DMS 273 treated with DMSO at 0.1 percent for 48 hours (cell line): ENCODE results near the gene TMUB2.
A peak's percentile ranks its signal among the peaks of the same experiment; 100 is the strongest.

Source experiments
- DNase-seq: peaks from one replicate; lab custom pipeline; 2025; lab: John Stamatoyannopoulos, UW

The TMUB2 gene

GRCh38 chr17:44203731-44204440 lies 17.1 kb downstream of the TMUB2 start:
- DNase-seq, result peak; percentile 27

- DNase-seq, result no peak
These were observed 17.7 kb downstream of the TMUB2 start for GRCh38 chr17:44204441-44204882.

DNA sequence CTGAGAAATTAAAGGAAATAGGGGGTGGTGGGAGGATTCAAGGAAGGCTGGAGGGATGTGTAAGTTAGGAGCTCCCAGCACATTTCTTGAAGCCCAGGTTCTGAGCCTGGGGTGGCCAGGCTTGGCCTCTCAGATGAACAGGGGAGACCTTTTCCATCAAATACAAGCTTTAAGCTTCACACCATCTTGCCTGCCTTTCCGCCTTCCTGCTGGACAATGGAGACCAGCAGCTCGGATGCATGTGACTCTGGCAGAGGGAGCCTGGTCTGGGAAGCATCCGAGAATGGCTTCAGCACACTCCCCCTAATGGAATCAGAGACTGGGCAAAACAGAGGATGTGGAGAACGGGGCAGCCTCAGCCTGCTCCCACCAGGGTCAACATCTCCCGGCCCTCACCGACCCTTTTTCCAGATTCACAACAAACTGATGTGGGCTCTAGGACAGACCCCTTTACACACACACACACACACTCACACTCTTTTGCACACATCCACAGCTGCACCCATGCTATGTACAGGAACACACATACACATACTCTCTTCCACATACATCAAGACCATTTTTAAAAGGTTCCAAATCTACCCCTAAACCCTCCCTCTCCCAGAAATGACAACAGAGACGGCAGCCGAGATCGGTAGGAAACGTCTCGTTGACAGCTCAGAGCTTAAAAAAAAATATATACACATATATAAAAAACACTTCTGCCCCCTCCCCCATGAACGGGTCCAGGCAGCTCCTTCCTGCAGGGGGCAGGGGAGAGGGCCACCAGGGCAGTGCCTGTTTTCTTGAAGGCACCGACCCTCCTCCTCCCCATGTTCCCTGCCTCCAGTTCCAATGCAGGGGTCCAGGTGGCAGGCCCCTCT lies 19.4 kb downstream of the TMUB2 start:
- no peak for DNase-seq

DNA sequence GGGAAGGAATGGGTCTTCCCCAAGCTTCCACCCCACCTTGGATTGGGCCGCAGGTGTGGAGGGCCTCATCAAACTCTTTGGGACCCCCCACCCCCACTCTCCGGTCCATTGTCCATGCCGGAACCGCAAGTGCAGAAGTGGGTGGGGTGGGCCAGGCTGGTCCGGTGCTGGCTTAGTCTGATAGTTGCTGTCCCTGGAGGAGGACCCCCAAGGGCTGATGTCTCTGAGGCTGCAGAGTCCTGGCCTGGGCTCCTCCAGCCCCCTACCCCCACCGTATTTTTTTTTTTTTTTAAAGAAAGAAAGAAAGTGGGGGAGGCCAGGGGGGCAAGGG lies 20.0 kb downstream of the TMUB2 start:
- DNase-seq, result no peak

- no peak for DNase-seq
These were observed 20.5 kb downstream of the TMUB2 start for GRCh38 chr17:44207319-44207718.

DNA sequence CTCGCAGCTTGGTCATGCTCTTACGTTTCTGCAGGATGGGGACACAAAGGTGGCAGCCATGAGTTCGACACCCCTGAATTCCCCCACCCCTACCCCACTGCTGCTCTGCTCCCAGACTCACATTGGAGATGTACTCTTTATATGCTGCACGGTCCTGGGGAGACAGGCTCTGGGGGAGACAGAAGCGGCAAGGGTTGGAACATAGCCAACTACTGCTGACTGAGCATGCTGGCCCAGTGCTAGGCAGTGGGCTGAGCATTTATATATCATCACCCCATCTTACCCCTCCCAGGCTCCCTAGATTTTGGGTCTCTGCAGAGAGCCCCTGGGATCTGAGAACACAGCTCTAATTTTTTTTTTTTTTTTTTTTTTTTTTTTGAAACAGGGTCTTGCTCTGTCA lies 21.0 kb downstream of the TMUB2 start:
- no peak for DNase-seq

DNA sequence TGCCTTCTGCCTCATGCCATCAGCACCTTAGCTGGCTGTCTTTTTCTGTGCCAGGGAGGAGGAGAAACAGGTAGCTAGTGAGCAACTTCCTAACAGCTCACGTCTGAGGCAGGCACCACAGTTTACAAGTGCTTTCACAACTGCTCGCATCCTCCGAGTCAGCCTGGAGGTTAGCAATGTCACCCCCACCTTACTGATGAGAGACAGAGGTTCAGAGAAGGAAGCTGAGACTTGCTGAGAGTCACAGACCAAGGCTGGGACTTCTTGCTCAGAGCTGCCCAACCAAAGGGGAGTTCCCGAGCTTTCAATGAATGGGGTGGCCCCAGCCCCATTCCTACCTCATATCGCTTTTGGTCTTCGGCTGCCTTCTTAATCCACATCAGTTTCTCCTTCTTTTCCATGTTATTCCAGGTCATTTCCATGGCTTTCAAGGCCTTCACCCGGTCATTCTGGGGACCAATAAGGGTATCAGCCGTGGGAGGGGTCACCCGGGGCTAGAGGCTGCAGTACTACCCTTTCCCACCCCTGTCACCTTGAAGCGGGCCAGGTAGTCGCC lies 23.1 kb downstream of the TMUB2 start:
- no peak for DNase-seq

- DNase-seq, result peak; percentile 75
These were observed 23.8 kb downstream of the TMUB2 start for GRCh38 chr17:44210342-44211192.

GRCh38 chr17:44211281-44212265 lies 24.8 kb downstream of the TMUB2 start:
- DNase-seq, result no peak

DNA sequence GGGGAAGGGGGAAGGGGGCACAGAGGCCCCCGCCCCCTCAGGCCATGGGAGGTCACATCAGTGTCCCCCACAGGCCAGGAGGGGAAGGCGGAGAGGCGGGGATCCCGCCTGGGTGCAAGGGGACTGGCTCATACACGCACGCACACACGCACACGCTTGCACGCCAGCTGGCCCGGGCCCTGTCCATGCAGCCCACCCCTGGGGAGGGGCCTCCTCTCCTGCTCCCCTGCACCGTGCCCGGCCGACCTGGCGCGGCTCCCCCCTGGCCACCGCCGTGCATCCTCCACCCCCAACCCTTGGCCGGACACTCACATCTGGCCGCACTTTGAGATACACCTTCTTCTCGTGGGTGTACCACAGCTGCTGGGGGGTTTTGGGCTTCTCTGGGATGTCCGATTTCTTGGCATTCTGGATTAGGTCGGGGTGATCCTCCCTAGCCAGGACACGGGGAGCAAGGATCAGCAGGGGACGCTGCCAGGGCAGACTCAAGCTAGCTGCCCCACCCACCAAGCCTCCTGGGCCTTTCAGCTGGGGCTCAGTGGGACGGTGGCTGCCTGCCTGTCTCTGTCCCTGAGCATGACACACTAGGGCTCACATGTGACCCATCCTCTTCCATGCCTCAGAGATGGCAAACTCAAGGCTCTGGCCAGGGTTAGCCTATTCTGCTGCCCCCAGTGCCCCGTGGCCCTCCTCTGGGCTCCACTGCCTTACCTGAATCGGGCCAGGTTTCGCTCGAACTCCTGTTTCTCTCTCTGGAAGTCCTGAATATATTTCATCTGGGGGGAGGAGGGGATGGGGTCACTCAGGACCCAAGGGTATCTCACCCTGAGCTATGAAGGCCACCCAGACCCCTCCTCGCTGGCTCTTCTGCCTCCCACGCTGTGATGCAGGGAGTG lies 26.0 kb downstream of the TMUB2 start:
- peak; percentile 18 for DNase-seq

- DNase-seq, result no peak
These were observed 26.8 kb downstream of the TMUB2 start for GRCh38 chr17:44213403-44214229.

DNA sequence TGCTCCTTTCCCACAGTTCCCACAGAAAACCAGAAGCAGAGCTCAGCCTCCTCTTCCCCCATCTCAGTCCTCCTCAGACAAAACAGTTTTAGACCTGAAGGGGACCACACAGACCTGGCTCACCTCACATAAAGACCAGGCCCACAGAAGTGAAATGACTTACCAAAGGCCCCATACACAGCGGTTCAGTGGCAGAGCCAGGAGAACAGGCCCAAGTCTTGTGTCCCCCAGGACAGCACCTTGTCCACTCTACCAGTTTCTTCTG lies 27.4 kb downstream of the TMUB2 start:
- no peak for DNase-seq

DNA sequence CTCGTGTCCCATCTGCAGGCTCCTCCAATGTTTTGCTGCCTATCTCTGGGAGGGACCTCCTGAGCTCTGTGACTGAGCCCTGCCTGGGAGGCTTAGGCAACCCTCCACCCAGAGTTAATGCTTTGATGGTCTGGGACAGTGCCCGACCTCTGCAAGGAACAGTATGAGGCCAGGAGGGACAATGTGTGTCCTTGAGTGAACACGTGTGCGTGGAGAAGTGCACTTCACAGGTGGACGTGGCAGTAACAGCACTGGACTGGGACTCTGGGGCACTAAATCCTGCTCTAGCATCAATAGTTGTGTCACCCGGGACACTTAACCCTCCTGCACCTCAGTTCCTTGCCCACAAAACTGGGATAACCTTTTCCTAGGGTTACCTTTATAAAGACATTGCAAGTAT lies 28.1 kb downstream of the TMUB2 start:
- no peak for DNase-seq

GRCh38 chr17:44216173-44216572 lies 29.4 kb downstream of the TMUB2 start:
- no peak for DNase-seq

GRCh38 chr17:44216694-44217093 lies 29.9 kb downstream of the TMUB2 start:
- no peak for DNase-seq

DNA sequence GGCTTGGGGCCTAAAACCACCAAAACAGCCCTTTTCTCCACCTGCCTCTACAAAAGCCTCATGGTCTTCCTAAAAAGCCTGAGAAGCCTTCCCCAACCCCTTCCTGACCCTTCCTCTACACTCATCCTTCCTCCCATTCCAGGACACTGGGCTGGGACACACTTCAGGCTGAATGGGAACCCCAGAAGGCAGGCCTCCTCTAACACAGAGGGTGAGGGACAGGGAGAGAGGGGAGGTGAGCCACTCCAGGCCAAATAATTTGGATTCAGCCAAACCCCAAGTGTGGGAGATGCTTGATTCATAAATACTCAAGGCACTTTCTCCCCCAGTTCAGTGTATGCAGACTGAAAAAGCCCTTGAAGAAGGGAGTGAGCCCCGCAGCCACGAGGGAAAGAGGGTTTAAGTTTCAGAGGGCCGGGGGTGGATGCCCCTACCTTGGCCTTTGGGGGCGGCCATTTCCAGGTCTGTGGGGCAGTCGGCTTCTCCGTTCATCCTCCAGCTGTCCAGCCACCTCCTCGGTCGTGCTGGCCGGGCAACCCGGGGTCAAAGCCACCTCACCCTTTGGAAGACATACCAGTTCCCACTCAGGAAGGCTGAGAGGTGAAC lies 31.1 kb downstream of the TMUB2 start:
- no peak for DNase-seq

DNA sequence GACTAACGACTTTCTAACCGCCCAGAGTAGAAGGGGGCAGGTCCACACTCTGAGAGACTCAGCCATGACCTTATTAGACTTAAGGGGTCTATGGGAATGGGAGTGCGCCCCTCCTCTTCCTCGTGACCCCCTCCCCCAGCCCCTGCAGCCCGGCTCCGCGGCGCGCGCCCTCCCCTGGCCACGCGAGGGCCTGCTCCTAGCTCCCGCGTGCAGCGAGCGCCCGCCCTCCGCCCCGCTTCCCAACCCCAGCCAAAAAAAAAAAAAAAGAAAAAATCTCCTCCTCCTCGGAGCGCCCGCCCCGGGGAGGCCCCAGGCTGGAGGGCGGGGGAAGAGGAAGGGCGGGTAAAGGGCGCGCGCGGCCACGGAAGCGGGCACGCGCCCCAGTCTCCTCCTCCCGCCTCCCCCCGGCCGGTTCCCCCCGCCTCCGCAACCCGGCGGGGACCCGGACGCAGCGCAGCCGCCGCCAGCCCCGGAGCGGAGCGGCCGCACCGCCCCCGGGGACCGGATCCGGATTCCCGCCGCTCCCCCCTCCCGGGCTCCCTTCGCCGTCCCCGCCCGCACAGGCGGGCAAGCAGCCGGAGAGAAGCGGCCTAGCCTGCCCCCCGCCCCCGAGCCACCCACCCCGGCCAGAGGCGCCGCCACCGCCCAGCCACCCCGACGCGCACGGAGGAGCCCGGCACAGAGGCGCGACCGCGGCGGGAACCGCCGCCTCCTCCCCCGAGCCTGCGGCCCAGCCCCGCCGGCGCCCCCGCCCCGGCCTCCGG lies 31.8 kb downstream of the TMUB2 start:
- DNase-seq, result peak; percentile 59

- DNase-seq, result no peak
These were observed 32.4 kb downstream of the TMUB2 start for GRCh38 chr17:44219108-44219615.
